Liver (tissue), 9 donors: ENCODE data around the gene ST7. TPM values are rescaled to one million over a fixed set of nuclear protein-coding genes. Genes with fewer than 3 reads are reported as not detected.

Source experiments
- DNase-seq: peaks from one replicate; pipeline ENCODE4 v3.0.0-alpha.2; 2017; ENCODE audit warnings: low spot score
- H3K27ac ChIP-seq, 2 donors: one replicate each; pipeline ENCODE4 v1.7.0; 2013; ENCODE audit warnings: inconsistent platforms in 2 of 2, low read length in 2 of 2, control low read depth in 1 of 2, low read depth in 1 of 2, mild to moderate bottlenecking in 1 of 2
- H3K27me3 ChIP-seq, 4 donors: one replicate each; pipeline versions ENCODE4 v1.6.1 to v1.7.0; 2013; ENCODE audit warnings: low read length in 3 of 4, inconsistent platforms in 1 of 4, mild to moderate bottlenecking in 1 of 4, moderate library complexity in 1 of 4; ENCODE audit not compliant: control insufficient read depth in 4 of 4, insufficient read depth in 4 of 4
- H3K36me3 ChIP-seq, 4 donors: one replicate each; pipeline versions ENCODE4 v1.6.1 to v1.7.0; 2013; ENCODE audit warnings: low read length in 3 of 4, mild to moderate bottlenecking in 3 of 4, low read depth in 1 of 4, moderate library complexity in 1 of 4; ENCODE audit not compliant: control insufficient read depth in 4 of 4, insufficient read depth in 3 of 4
- H3K4me1 ChIP-seq, 4 donors: one replicate each; pipeline versions ENCODE4 v1.6.1 to v1.7.0; 2013; ENCODE audit warnings: low read length in 3 of 4, mild to moderate bottlenecking in 3 of 4, moderate library complexity in 1 of 4; ENCODE audit not compliant: control insufficient read depth in 4 of 4, insufficient read depth in 4 of 4
- H3K4me3 ChIP-seq, 3 donors: one replicate each; pipeline versions ENCODE4 v1.6.1 to v1.7.0; 2013; ENCODE audit warnings: low read length in 3 of 3, control low read depth in 1 of 3, low read depth in 1 of 3, mild to moderate bottlenecking in 1 of 3
- H3K9ac ChIP-seq, 2 donors: one replicate each; pipeline ENCODE4 v1.7.0; 2013; ENCODE audit warnings: low read length in 2 of 2, mild to moderate bottlenecking in 2 of 2, moderate library complexity in 2 of 2, control low read depth in 1 of 2, low read depth in 1 of 2
- H3K9me3 ChIP-seq, 4 donors: one replicate each; pipeline versions ENCODE4 v1.6.1 to v1.7.0; 2013; ENCODE audit warnings: low read length in 3 of 4; ENCODE audit not compliant: control insufficient read depth in 4 of 4
- CTCF ChIP-seq: fragments of 150-350 bp; IDR thresholded peaks from 2 replicates; pipeline ENCODE4 v1.5.1; 2017; ENCODE audit warnings: improper control_type of control experiment, low read depth, low read length; ENCODE audit not compliant: missing input control
- EGR1 ChIP-seq, 2 donors: IDR thresholded peaks; 2 replicates each; pipeline ENCODE4 v1.6.1; 2016 to 2018; ENCODE audit warnings: antibody characterized with exemption in 2 of 2, low read depth in 2 of 2
- FOXA1 ChIP-seq: IDR thresholded peaks from 2 replicates; pipeline ENCODE4 v1.6.1; 2016; ENCODE audit warnings: antibody characterized with exemption
- FOXA2 ChIP-seq: IDR thresholded peaks from 2 replicates; pipeline ENCODE4 v1.6.1; 2016; ENCODE audit warnings: antibody characterized with exemption
- GABPA ChIP-seq, 2 donors: IDR thresholded peaks in 1 of 2; conservative IDR thresholded peaks in 1 of 2; 2 replicates each; pipeline ENCODE4 v1.6.1; 2016; ENCODE audit warnings: antibody characterized with exemption in 2 of 2, mild to moderate bottlenecking in 1 of 2, moderate library complexity in 1 of 2
- HNF4A ChIP-seq, 2 donors: conservative IDR thresholded peaks; 2 replicates each; pipeline ENCODE4 v1.6.1; 2016; ENCODE audit warnings: antibody characterized with exemption in 2 of 2, mild to moderate bottlenecking in 2 of 2
- HNF4G ChIP-seq: IDR thresholded peaks from 2 replicates; pipeline ENCODE4 v1.6.1; 2016; ENCODE audit warnings: antibody characterized with exemption
- JUND ChIP-seq, 2 donors: IDR thresholded peaks; 2 replicates each; pipeline ENCODE4 v1.6.1; 2016; ENCODE audit warnings: antibody characterized with exemption in 2 of 2
- MAX ChIP-seq: IDR thresholded peaks from 2 replicates; pipeline ENCODE4 v1.6.1; 2016; ENCODE audit warnings: antibody characterized with exemption
- NR2F2 ChIP-seq: IDR thresholded peaks from 2 replicates; pipeline ENCODE4 v1.6.1; 2016; ENCODE audit warnings: antibody characterized with exemption
- RAD21 ChIP-seq, 2 donors: IDR thresholded peaks; 2 replicates each; pipeline ENCODE4 v1.6.1; 2016; ENCODE audit warnings: antibody characterized with exemption in 2 of 2, mild to moderate bottlenecking in 2 of 2
- RXRA ChIP-seq, 2 donors: IDR thresholded peaks; 2 replicates each; pipeline ENCODE4 v1.6.1; 2017 to 2018; ENCODE audit warnings: antibody characterized with exemption in 2 of 2, mild to moderate bottlenecking in 1 of 2
- SP1 ChIP-seq: IDR thresholded peaks from 2 replicates; pipeline ENCODE4 v1.6.1; 2018; ENCODE audit warnings: antibody characterized with exemption, mild to moderate bottlenecking
- TAF1 ChIP-seq: conservative IDR thresholded peaks from 2 replicates; pipeline ENCODE4 v1.6.1; 2016; ENCODE audit warnings: antibody characterized with exemption, mild to moderate bottlenecking
- YY1 ChIP-seq: IDR thresholded peaks from 2 replicates; pipeline ENCODE4 v1.6.1; 2016; ENCODE audit warnings: antibody characterized with exemption, mild to moderate bottlenecking
- WGBS: extraction: QIAGEN DNeasy Blood & Tissue Kit; methylation state at CpG from one replicate; pipeline ENCODE4 v1.1.7; 2013; 5-methylcytosine and 5-hydroxymethylcytosine counted together
- polyA plus RNA-seq, 2 donors: library from polyadenylated mRNA; stranded (reverse) in 1 of 2; unstranded in 1 of 2; fragments of 200-250 nt in 1 of 2; fragments of >200 nt in 1 of 2; fragmentation: Nextera tagmentation in 1 of 2; extraction: Ambion mirVana in 1 of 2; gene quantifications; one replicate each; pipeline versions ENCODE4 v1.2.1 to v1.2.3, GENCODE V29; 2013 to 2015
- total RNA-seq, 2 donors: library from RNA; depleted of rRNA; stranded (reverse); fragments of >200 nt; gene quantifications; one replicate each; pipeline ENCODE4 v1.2.3, GENCODE V29; 2014
- donor health status: healthy.
- donor health status: healthy.
- donor health status: healthy.
- donor health status: healthy.
- donor health status: healthy.

Gene ST7
- total and polyA plus RNA-seq, 4 donors: 13.5 to 30.7 (median 22.6) TPM

GRCh38 chr7:117021366-117021765 lies 68.1 kb downstream of the ST7 start:
- no peaks in the 10 kb centered on the region for H3K9me3 ChIP-seq
- TF ChIP-seq JUND (IDR thresholded peaks at IDR 0.05) (no peak), HNF4A (conservative IDR thresholded peaks at IDR 0.05) (peak; percentile 32 to 34)
- DNase-seq: no peak
- H3K4me3 ChIP-seq: no peak overlapping the region
- no peak overlapping the region for H3K9ac ChIP-seq
- H3K36me3 ChIP-seq: no peaks in the 10 kb centered on the region
- H3K27me3 ChIP-seq: no peaks in the 10 kb centered on the region
- no peak overlapping the region for H3K27ac ChIP-seq
- WGBS: 41% methylated on average over 2 of the region's 2 CpGs
- H3K4me1 ChIP-seq: peaks cover 0 to 8% (median 3%) of the 10 kb centered on the region in 4 donors

GRCh38 chr7:117021986-117022385 lies 68.7 kb downstream of the ST7 start:
- H3K9me3 ChIP-seq: no peaks in the 10 kb centered on the region
- no peak overlapping the region for H3K9ac ChIP-seq
- H3K4me3 ChIP-seq: no peak overlapping the region
- no peak for DNase-seq
- H3K36me3 ChIP-seq: no peaks in the 10 kb centered on the region
- H3K27me3 ChIP-seq: no peaks in the 10 kb centered on the region
- H3K27ac ChIP-seq: no peak overlapping the region
- TF ChIP-seq FOXA1 (no peak), SP1 (no peak), YY1 (no peak), EGR1 (IDR thresholded peaks at IDR 0.05; ENCODE audit: low read depth in 2 of 2) (no peak), GABPA (IDR thresholded peaks at IDR 0.05 in 1 of 2, conservative IDR thresholded peaks at IDR 0.05 in 1 of 2) (no peak), MAX (no peak), RAD21 (IDR thresholded peaks at IDR 0.05) (no peak), NR2F2 (no peak), JUND (IDR thresholded peaks at IDR 0.05) (no peak), CTCF (no peak), FOXA2 (no peak), TAF1 (no peak), HNF4A (conservative IDR thresholded peaks at IDR 0.05) (no peak), HNF4G (no peak), RXRA (IDR thresholded peaks at IDR 0.05) (no peak)
- 96% methylated on average over 5 of the region's 5 CpGs for WGBS
- peaks cover 0 to 8% (median 3%) of the 10 kb centered on the region in 4 donors for H3K4me1 ChIP-seq

- TF ChIP-seq FOXA2 (no peak), EGR1 (IDR thresholded peaks at IDR 0.05; ENCODE audit: low read depth in 2 of 2) (no peak)
- no peak for DNase-seq
- H3K27ac ChIP-seq: no peak overlapping the region
- H3K27me3 ChIP-seq: no peaks in the 10 kb centered on the region
- WGBS: 90% methylated on average over 5 of the region's 5 CpGs
- H3K9me3 ChIP-seq: no peaks in the 10 kb centered on the region
- no peak overlapping the region for H3K9ac ChIP-seq
- peaks cover 0 to 8% (median 3%) of the 10 kb centered on the region in 4 donors for H3K4me1 ChIP-seq
- H3K36me3 ChIP-seq: no peaks in the 10 kb centered on the region
- no peak overlapping the region for H3K4me3 ChIP-seq
Measured at GRCh38 chr7:117023325-117023854, 70.1 kb downstream of the ST7 start.
